RWPE2 (cell line): Measurements from ENCODE around the gene IGSF23.
A peak's percentile ranks its signal among the peaks of the same experiment; 100 is the strongest.

Source experiments
- ATAC-seq: fragments of 200-7000 bp; cut with Tn5 transposase; 3 replicates; pipeline ENCODE4 v1.9.1; 2021; ENCODE audit warnings: low read depth
- DNase-seq: peaks from one replicate; pipeline ENCODE4 v3.0.0-alpha.2; 2020; ENCODE audit warnings: low spot score
- H3K27ac ChIP-seq: fragments of 450-650 bp; 2 replicates; pipeline ENCODE4 v1.5.1; 2017; ENCODE audit warnings: mild to moderate bottlenecking; ENCODE audit not compliant: poor library complexity, severe bottlenecking
- H3K27me3 ChIP-seq: fragments of 250-450 bp; sonication (Bioruptor Pico); 2 replicates; pipeline ENCODE4 v1.5.1; 2021; ENCODE audit warnings: mild to moderate bottlenecking, moderate library complexity; ENCODE audit not compliant: insufficient read depth, poor library complexity, severe bottlenecking
- H3K36me3 ChIP-seq: fragments of 250-450 bp; sonication (Bioruptor Pico); 2 replicates; pipeline ENCODE4 v1.5.1; 2020; ENCODE audit warnings: low read depth, mild to moderate bottlenecking, moderate library complexity
- H3K4me1 ChIP-seq: fragments of 250-450 bp; sonication (Bioruptor Pico); 2 replicates; pipeline ENCODE4 v1.5.1; 2021; ENCODE audit warnings: mild to moderate bottlenecking, moderate library complexity; ENCODE audit not compliant: insufficient read depth, poor library complexity, severe bottlenecking
- H3K4me3 ChIP-seq: fragments of 250-450 bp; sonication (Bioruptor Pico); 2 replicates; pipeline ENCODE4 v1.5.1; 2021; ENCODE audit warnings: mild to moderate bottlenecking, moderate library complexity; ENCODE audit not compliant: severe bottlenecking
- H3K9me3 ChIP-seq: fragments of 250-450 bp; sonication (Bioruptor Pico); 2 replicates; pipeline ENCODE4 v1.5.1; 2021; ENCODE audit warnings: mild to moderate bottlenecking, moderate library complexity; ENCODE audit not compliant: severe bottlenecking
- TF ChIP-seq, protein P1 (sequence below): fragments of 450-650 bp; IDR thresholded peaks from one replicate; pipeline ENCODE4 v1.5.1; 2017; ENCODE audit warnings: mild to moderate bottlenecking, moderate library complexity; ENCODE audit not compliant: poor library complexity, severe bottlenecking

The IGSF23 gene

DNA sequence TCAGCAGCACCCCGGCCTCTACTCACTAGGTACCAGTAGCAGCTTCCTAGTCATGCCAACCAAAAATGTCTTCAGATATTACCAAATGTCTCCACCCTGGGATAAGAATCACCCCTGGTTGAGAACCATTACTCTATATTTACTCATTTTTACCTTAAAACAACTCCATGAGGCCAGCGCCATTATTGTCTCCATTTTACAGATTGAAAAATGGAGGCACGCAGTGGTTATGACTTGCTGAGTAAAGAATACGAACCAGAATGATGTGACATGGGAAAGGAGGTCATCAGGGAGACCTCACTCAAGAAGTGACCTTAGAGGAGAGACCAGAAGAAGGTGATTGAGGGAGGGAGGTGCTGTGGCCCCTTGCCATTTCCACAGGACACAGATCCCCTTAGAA lies 60.1 kb downstream of the IGSF23 start:
- TF ChIP-seq, protein P1, sequence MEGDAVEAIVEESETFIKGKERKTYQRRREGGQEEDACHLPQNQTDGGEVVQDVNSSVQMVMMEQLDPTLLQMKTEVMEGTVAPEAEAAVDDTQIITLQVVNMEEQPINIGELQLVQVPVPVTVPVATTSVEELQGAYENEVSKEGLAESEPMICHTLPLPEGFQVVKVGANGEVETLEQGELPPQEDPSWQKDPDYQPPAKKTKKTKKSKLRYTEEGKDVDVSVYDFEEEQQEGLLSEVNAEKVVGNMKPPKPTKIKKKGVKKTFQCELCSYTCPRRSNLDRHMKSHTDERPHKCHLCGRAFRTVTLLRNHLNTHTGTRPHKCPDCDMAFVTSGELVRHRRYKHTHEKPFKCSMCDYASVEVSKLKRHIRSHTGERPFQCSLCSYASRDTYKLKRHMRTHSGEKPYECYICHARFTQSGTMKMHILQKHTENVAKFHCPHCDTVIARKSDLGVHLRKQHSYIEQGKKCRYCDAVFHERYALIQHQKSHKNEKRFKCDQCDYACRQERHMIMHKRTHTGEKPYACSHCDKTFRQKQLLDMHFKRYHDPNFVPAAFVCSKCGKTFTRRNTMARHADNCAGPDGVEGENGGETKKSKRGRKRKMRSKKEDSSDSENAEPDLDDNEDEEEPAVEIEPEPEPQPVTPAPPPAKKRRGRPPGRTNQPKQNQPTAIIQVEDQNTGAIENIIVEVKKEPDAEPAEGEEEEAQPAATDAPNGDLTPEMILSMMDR, result no peak
- H3K4me3 ChIP-seq, result no peak overlapping the region
- H3K27ac ChIP-seq, result no peak overlapping the region
- no peaks in the 10 kb centered on the region for H3K9me3 ChIP-seq
- no peaks in the 10 kb centered on the region for H3K36me3 ChIP-seq
- no peak for DNase-seq
- no peaks in the 10 kb centered on the region for H3K27me3 ChIP-seq
- ATAC-seq, result no peak
- H3K4me1 ChIP-seq, result peaks cover 3% of the 10 kb centered on the region

DNA sequence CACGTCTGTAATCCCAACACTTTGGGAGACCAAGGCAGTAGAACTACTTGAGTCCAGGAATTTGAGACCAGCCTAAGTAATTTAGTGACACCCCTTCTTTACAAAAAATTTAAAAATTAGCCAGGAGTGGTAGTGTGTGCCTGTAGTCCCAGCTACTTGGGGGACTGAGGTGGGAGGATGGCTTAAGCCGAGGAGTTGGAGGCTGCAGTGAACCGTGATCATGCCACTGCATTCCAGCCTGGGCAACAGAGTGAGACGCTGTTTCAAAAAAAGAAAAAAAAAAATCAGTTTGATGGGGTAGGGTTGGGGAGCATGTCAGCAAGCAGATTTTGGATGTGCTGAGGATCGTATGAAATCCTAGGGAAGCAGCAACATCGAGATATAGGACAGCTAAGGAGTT lies 62.2 kb downstream of the IGSF23 start:
- Histone ChIP-seq H3K4me3 (no peak overlapping the region), H3K4me1 (peaks cover 3% of the 10 kb centered on the region), H3K27ac (no peak overlapping the region), H3K27me3 (no peaks in the 10 kb centered on the region), H3K9me3 (no peaks in the 10 kb centered on the region), H3K36me3 (no peaks in the 10 kb centered on the region)
- TF ChIP-seq, protein P1, result no peak
- ATAC-seq, result no peak
- DNase-seq, result no peak

DNA sequence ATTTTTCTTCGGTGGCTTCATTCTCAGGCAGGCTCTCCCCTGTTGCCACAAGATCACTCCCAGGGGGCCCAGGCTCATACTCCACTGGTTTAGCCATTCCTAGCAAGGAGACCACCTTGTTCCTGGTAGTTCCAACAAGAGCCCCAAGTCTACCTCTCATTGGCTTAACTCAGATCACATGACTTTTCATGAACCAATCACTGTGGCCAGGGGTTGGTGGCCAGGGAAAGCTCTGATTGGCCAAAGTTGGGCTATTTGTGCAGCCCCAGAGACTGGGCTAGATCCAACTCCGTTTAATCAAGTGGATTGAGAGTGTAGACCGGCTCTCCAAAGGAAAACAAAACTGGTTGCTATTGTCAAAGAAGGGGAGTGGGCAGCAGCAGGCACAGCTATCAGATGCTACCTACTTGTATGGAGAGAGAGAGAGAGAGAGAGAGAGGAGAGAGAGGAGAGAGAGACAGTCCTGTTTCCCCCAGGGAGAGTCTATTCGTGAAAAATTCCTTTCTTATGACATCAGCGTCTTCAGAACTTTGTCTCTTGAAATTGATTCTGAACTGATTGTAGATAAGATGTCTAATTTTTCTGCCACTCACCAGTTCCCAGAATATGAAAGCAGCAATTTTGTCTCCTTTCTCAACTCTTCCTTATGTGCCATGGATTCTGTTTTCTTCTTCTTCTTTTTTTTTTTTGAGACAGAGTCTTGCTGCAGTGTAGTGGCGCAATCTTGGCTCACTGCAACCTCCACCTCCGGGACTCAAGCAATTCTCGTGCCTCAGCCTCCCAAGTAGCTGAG lies 63.9 kb downstream of the IGSF23 start:
- TF ChIP-seq, protein P1, result no peak
- ATAC-seq (peak; percentile 55), DNase-seq (no peak)
- Histone ChIP-seq H3K4me3 (no peak overlapping the region), H3K27ac (no peak overlapping the region), H3K36me3 (no peaks in the 10 kb centered on the region), H3K9me3 (no peaks in the 10 kb centered on the region), H3K27me3 (no peaks in the 10 kb centered on the region), H3K4me1 (peaks cover 7% of the 10 kb centered on the region)

DNA sequence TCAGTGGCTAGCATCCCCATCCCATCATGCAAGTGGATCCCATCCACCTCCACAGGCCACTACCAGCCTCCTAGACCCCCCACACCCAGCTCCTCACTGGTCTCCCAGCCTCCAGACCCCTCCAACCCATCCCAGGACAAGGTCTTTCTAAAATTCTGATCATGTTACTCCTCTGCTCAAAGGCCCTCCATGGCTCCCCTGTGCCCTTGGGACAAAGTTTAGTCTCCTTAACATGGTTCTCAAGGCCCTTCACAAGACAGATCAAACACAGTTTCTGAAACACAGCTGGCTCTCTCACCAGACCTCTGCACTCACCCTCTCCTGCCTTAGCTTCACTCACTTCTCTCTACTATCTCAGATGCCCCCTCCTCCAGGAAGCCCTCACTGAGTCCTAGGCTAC lies 67.2 kb downstream of the IGSF23 start:
- Histone ChIP-seq H3K27me3 (no peaks in the 10 kb centered on the region), H3K27ac (no peak overlapping the region), H3K9me3 (no peaks in the 10 kb centered on the region), H3K4me3 (no peak overlapping the region), H3K4me1 (peaks cover 14% of the 10 kb centered on the region), H3K36me3 (no peaks in the 10 kb centered on the region)
- no peak for DNase-seq
- TF ChIP-seq, protein P1, result no peak
- ATAC-seq, result no peak

DNA sequence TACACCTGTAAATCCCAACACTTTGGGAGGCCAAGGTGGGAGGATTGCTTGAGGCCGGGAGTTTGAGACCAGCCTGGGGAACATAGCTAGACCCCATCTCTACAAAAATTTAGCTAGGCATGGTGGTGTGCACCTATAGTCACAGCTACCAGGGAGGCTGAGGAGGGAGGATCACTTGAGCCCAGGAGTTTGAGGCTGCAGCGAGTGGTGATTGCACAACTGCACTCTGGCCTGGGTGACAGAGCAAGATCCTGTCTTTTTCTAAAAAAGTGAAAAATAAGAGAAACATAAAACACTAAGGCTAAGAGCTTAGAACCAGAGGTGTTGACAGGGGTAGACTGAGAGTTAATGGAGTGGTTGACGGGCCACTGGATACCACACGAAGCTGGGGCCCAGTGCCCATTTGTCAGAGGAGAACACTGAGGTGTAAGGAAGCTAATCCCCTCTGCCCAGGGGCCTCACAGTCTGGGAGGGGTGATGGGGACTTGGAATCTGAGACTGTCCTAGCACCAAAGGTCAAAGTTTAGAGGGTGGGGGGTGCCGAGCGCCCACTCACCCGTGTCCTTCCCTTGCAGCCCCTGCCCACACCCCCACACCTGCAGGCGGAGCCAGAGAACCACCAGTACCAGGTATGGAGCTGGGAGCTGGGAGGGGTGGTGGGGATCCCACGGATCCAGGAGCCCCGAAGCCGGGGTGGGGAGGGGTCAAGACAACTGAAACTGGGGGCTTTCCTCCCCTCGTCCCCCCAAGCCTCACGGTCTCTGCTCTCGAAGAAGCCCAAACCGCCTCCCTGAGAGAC lies 68.8 kb downstream of the IGSF23 start:
- H3K9me3 ChIP-seq, result no peaks in the 10 kb centered on the region
- peaks cover 12% of the 10 kb centered on the region for H3K4me1 ChIP-seq
- H3K4me3 ChIP-seq, result no peak overlapping the region
- H3K27me3 ChIP-seq, result no peaks in the 10 kb centered on the region
- TF ChIP-seq, protein P1, result no peak
- ATAC-seq, result no peak
- DNase-seq, result no peak
- H3K27ac ChIP-seq, result no peak overlapping the region
- H3K36me3 ChIP-seq, result no peaks in the 10 kb centered on the region
